HepG2 (cell line): ENCODE measurements around the gene TUBGCP3. TPM values are rescaled to one million over a fixed set of nuclear protein-coding genes. Genes with fewer than 3 reads are reported as not detected.

ENCODE experiments used
- FOXJ3 ChIP-seq: sonication (generic); formaldehyde crosslinking; IDR thresholded peaks from 2 replicates; pipeline ENCODE4 v1.4.0; 2020; ENCODE audit warnings: missing genetic modification reagents, mild to moderate bottlenecking, borderline replicate concordance
- GPN1 ChIP-seq: sonication (generic); formaldehyde crosslinking; IDR thresholded peaks from 2 replicates; pipeline ENCODE4 v1.5.1; 2020; ENCODE audit warnings: missing genetic modification reagents, borderline replicate concordance
- KDM5B ChIP-seq: sonication (generic); formaldehyde crosslinking; IDR thresholded peaks from 2 replicates; pipeline ENCODE4 v1.4.0; 2020; ENCODE audit warnings: missing genetic modification reagents, mild to moderate bottlenecking, borderline replicate concordance
- NONO ChIP-seq, 2 experiments: fragments of 450-650 bp in 1 of 2; sonication (generic) in 1 of 2; formaldehyde crosslinking in 1 of 2; IDR thresholded peaks in 1 of 2; conservative IDR thresholded peaks in 1 of 2; 2 replicates each; pipeline versions ENCODE4 v1.6.1 to v1.8.0; 2017 to 2022; ENCODE audit warnings: mild to moderate bottlenecking in 1 of 2, missing genetic modification reagents in 1 of 2, moderate library complexity in 1 of 2
- PITX1 ChIP-seq: sonication (generic); formaldehyde crosslinking; IDR thresholded peaks from 2 replicates; pipeline ENCODE4 v1.5.1; 2020; ENCODE audit warnings: mild to moderate bottlenecking, missing genetic modification reagents
- PRPF4 ChIP-seq: fragments of 200-400 bp; formaldehyde crosslinking; IDR thresholded peaks from 2 replicates; pipeline ENCODE4 v1.6.1; 2016; ENCODE audit warnings: low read length, low read depth; ENCODE audit not compliant: poor library complexity, severe bottlenecking
- SMAD3 ChIP-seq: sonication (generic); formaldehyde crosslinking; IDR thresholded peaks from 2 replicates; pipeline ENCODE4 v1.4.0; 2020; ENCODE audit warnings: missing genetic modification reagents
- TBL1XR1 ChIP-seq: fragments of 150-350 bp; IDR thresholded peaks from 2 replicates; pipeline ENCODE4 v1.6.1; 2014; ENCODE audit warnings: borderline replicate concordance, low read length; ENCODE audit not compliant: partially characterized antibody
- ZNF224 ChIP-seq: sonication (generic); formaldehyde crosslinking; IDR thresholded peaks from 2 replicates; pipeline ENCODE4 v1.5.0; 2020; ENCODE audit warnings: mild to moderate bottlenecking, missing genetic modification reagents
- ZNF451 ChIP-seq: sonication (generic); formaldehyde crosslinking; IDR thresholded peaks from 2 replicates; pipeline ENCODE4 v1.5.0; 2020; ENCODE audit warnings: mild to moderate bottlenecking, missing genetic modification reagents
- ZNF615 ChIP-seq: sonication (generic); formaldehyde crosslinking; IDR thresholded peaks from 2 replicates; pipeline ENCODE4 v1.5.0; 2020; ENCODE audit warnings: mild to moderate bottlenecking, missing genetic modification reagents, borderline replicate concordance
- ZNF678 ChIP-seq: sonication (generic); formaldehyde crosslinking; IDR thresholded peaks from 2 replicates; pipeline ENCODE4 v1.4.0; 2020; ENCODE audit warnings: mild to moderate bottlenecking, missing genetic modification reagents
- ZNF75D ChIP-seq: sonication (generic); formaldehyde crosslinking; IDR thresholded peaks from 2 replicates; pipeline ENCODE4 v1.8.1; 2023; ENCODE audit warnings: missing genetic modification reagents, mild to moderate bottlenecking, borderline replicate concordance
- ZNF782 ChIP-seq: sonication (generic); formaldehyde crosslinking; IDR thresholded peaks from 2 replicates; pipeline ENCODE4 v1.4.0; 2020; ENCODE audit warnings: missing genetic modification reagents, mild to moderate bottlenecking, borderline replicate concordance
- ZNF83 ChIP-seq: sonication (generic); formaldehyde crosslinking; IDR thresholded peaks from 2 replicates; pipeline ENCODE4 v1.4.0; 2020; ENCODE audit warnings: missing genetic modification reagents, mild to moderate bottlenecking, borderline replicate concordance
- polyA plus RNA-seq, 8 experiments: library from polyadenylated mRNA; depleted of rRNA in 3 of 8; stranded (reverse) in 7 of 8; unstranded in 1 of 8; fragments of >200 nt; fragmentation: Illumina TruSeq in 4 of 8; extraction: Trizol in 4 of 8; gene quantifications; 2 replicates each; pipeline versions ENCODE4 v1.2.1 to v1.2.3, GENCODE V29; 2011 to 2016; ENCODE audit warnings: low read depth in 4 of 8, missing spikeins in 1 of 8, mixed read lengths in 1 of 8; ENCODE audit not compliant: insufficient read depth in 1 of 8
- total RNA-seq, 5 experiments: library from RNA; depleted of rRNA; stranded (reverse); fragments of >200 nt; fragmentation: Illumina TruSeq; extraction: Trizol; gene quantifications; 2 replicates each; pipeline ENCODE4 v1.2.3, GENCODE V29; 2016; ENCODE audit warnings: low read depth in 1 of 5
- TF ChIP-seq, protein P1 (sequence below): sonication (generic); formaldehyde crosslinking; IDR thresholded peaks from 2 replicates; pipeline ENCODE4 v1.8.1; 2023; ENCODE audit warnings: missing genetic modification reagents, mild to moderate bottlenecking, borderline replicate concordance
- TF ChIP-seq, protein P2 (sequence below): sonication (generic); formaldehyde crosslinking; IDR thresholded peaks from 2 replicates; pipeline ENCODE4 v1.8.0; 2022; ENCODE audit warnings: missing genetic modification reagents, low read depth, mild to moderate bottlenecking, borderline replicate concordance
- TF ChIP-seq, protein P3 (sequence below): sonication (generic); formaldehyde crosslinking; IDR thresholded peaks from 2 replicates; pipeline ENCODE4 v1.5.1; 2020; ENCODE audit warnings: mild to moderate bottlenecking, missing genetic modification reagents
- TF ChIP-seq, protein P4 (sequence below): sonication (generic); formaldehyde crosslinking; IDR thresholded peaks from 2 replicates; pipeline ENCODE4 v1.5.0; 2020; ENCODE audit warnings: mild to moderate bottlenecking, low read depth, missing genetic modification reagents, borderline replicate concordance
- TF ChIP-seq, protein P5 (sequence below): sonication (generic); formaldehyde crosslinking; IDR thresholded peaks from 2 replicates; pipeline ENCODE4 v1.5.0; 2020; ENCODE audit warnings: mild to moderate bottlenecking, missing genetic modification reagents, borderline replicate concordance

TUBGCP3 gene
- total and polyA plus RNA-seq, 2 of the 13 experiments (the other 11 are each of a cell fraction or from before 2014, with no cell fraction given) = 12.6 to 15.5 TPM

DNA sequence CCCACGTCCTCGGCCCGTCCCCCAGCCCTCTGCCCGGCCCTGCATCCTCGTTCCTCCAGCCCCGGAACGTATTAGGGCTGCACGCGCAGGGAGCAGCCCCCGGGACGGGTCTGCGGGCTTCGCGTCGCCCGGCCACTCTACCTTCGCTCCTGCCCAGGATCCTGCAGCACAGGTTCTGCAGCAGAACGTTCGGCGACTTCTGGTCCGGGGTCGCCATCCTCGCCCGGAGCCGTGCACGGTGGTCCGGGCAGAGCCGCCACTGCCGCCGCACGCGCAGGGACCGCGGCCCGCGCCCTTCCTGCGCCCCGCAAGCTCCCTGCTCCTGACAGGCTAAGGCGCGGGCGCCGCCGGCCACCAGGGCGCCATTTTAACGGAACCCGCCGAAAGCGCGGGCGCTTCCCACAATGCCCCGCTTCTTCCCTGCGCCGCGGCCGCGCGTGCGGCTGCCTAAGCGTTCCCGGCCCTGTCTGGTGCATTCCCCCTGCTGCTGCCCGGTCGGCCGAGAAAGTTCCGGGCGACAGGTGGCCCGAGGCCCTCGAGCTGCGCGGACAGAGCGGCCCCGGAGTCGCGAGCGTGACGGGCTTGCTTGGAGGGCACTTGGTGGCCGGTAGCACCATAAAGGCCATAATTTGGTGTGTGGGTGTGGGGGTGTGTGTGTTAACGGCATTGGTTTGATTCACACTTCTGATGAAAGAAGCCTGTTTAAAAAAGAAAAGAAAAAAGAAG lies at the start of gene TUBGCP3 (continued):
- TF ChIP-seq NONO (IDR thresholded peaks at IDR 0.05) = no peak
- peak; percentile 95; the same call in 1 of the 2 replicates for TF ChIP-seq NONO (CRISPR knock-in tag; conservative IDR thresholded peaks at IDR 0.05)
- TF ChIP-seq, protein P1, sequence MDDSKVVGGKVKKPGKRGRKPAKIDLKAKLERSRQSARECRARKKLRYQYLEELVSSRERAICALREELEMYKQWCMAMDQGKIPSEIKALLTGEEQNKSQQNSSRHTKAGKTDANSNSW (CRISPR knock-in tag) = peak; percentile 83; the same call in 1 of the 2 replicates
- TF ChIP-seq SMAD3 (CRISPR knock-in tag) = peak; percentile 82
- TF ChIP-seq, protein P2, sequence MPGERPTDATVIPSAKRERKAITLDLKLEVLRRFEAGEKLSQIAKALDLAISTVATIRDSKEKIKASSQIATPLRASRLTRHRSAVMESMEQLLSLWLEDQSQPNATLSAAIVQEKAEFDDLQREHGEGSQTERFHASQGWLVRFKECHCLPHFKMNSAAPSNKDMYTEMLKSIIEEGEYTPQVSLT = no peak
- TF ChIP-seq, protein P3, sequence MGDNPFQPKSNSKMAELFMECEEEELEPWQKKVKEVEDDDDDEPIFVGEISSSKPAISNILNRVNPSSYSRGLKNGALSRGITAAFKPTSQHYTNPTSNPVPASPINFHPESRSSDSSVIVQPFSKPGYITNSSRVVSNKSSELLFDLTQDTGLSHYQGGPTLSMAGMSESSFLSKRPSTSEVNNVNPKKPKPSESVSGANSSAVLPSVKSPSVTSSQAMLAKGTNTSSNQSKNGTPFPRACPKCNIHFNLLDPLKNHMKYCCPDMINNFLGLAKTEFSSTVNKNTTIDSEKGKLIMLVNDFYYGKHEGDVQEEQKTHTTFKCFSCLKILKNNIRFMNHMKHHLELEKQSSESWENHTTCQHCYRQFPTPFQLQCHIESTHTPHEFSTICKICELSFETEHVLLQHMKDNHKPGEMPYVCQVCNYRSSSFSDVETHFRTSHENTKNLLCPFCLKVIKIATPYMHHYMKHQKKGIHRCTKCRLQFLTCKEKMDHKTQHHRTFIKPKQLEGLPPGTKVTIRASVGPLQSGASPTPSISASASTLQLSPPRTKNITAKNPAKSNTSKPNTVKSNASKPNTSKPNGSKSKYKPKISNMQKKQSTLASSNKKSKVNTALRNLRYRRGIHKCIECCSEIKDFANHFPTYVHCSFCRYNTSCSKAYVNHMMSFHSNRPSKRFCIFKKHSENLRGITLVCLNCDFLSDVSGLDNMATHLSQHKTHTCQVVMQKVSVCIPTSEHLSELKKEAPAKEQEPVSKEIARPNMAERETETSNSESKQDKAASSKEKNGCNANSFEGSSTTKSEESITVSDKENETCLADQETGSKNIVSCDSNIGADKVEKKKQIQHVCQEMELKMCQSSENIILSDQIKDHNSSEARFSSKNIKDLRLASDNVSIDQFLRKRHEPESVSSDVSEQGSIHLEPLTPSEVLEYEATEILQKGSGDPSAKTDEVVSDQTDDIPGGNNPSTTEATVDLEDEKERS (CRISPR knock-in tag) = peak; percentile 82
- TF ChIP-seq PITX1 (CRISPR knock-in tag) = peak; percentile 71
- TF ChIP-seq, protein P4, sequence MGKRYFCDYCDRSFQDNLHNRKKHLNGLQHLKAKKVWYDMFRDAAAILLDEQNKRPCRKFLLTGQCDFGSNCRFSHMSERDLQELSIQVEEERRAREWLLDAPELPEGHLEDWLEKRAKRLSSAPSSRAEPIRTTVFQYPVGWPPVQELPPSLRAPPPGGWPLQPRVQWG (CRISPR knock-in tag) = no peak
- TF ChIP-seq, protein P5, sequence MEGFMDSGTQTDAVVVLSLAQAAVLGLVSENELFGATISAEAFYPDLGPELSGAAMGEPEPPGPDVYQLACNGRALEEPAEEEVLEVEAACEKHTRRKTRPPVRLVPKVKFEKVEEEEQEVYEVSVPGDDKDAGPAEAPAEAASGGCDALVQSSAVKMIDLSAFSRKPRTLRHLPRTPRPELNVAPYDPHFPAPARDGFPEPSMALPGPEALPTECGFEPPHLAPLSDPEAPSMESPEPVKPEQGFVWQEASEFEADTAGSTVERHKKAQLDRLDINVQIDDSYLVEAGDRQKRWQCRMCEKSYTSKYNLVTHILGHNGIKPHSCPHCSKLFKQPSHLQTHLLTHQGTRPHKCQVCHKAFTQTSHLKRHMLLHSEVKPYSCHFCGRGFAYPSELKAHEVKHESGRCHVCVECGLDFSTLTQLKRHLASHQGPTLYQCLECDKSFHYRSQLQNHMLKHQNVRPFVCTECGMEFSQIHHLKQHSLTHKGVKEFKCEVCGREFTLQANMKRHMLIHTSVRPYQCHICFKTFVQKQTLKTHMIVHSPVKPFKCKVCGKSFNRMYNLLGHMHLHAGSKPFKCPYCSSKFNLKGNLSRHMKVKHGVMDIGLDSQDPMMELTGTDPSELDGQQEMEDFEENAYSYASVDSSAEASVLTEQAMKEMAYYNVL (CRISPR knock-in tag) = no peak
- TF ChIP-seq PRPF4 = no peak
- TF ChIP-seq TBL1XR1 = no peak
- 0 out of 2 replicates have a peak, but pooled peaks have one; percentile 48 for TF ChIP-seq ZNF224 (CRISPR knock-in tag)
- TF ChIP-seq ZNF615 (CRISPR knock-in tag) = 0 out of 2 replicates have a peak, but pooled peaks have one; percentile 75
- 0 out of 2 replicates have a peak, but pooled peaks have one; percentile 28 for TF ChIP-seq FOXJ3 (CRISPR knock-in tag)
- no peak for TF ChIP-seq GPN1 (CRISPR knock-in tag)
- peak; percentile 83 for TF ChIP-seq ZNF451
- TF ChIP-seq ZNF678 (CRISPR knock-in tag) = peak; percentile 97
- TF ChIP-seq ZNF83 = peak; percentile 93; the same call in 1 of the 2 replicates
- TF ChIP-seq ZNF782 (CRISPR knock-in tag) = peak; percentile 96
- peak; percentile 98 for TF ChIP-seq KDM5B (CRISPR knock-in tag)
- TF ChIP-seq ZNF75D = no peak
